GM12874 (cell line): Measurements from ENCODE around the gene CCDC107.

ENCODE experiments used
- TF ChIP-seq, protein P1 (sequence below): IDR thresholded peaks from 2 replicates; pipeline ENCODE4 v1.5.1; 2011; ENCODE audit warnings: low read depth, mild to moderate bottlenecking, control low read depth, low read length, moderate library complexity; ENCODE audit not compliant: insufficient read depth

Gene CCDC107

DNA sequence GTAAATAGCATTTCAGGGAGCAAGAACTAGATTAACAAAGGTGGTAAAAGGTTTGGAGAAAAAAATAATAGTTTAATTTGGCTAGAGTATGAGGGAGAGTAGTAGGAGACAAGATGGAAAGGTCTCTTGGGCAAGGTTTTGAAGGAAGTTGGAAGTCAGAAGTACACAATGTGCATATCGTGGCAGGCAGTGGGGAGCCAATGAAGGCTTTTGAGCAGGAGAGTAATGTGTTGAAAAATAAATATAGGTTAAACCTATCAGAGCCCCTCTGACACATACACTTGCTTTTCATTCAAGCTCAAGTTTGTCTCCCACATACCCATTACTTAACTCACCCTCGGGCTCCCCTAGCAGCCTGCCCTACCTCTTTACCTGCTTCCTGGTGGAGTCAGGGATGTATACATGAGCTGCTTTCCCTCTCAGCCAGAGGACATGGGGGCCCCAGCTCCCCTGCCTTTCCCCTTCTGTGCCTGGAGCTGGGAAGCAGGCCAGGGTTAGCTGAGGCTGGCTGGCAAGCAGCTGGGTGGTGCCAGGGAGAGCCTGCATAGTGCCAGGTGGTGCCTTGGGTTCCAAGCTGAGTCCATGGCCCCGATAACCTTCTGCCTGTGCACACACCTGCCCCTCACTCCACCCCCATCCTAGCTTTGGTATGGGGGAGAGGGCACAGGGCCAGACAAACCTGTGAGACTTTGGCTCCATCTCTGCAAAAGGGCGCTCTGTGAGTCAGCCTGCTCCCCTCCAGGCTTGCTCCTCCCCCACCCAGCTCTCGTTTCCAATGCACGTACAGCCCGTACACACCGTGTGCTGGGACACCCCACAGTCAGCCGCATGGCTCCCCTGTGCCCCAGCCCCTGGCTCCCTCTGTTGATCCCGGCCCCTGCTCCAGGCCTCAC is 15.3 kb downstream of the CCDC107 start, which contains the start of gene CA9:
Gene CA9 (plus strand): TSS at position 797 of the 893 bp plus-strand sequence. CDS start 32 bp downstream, at position 829.
- TF ChIP-seq, protein P1, sequence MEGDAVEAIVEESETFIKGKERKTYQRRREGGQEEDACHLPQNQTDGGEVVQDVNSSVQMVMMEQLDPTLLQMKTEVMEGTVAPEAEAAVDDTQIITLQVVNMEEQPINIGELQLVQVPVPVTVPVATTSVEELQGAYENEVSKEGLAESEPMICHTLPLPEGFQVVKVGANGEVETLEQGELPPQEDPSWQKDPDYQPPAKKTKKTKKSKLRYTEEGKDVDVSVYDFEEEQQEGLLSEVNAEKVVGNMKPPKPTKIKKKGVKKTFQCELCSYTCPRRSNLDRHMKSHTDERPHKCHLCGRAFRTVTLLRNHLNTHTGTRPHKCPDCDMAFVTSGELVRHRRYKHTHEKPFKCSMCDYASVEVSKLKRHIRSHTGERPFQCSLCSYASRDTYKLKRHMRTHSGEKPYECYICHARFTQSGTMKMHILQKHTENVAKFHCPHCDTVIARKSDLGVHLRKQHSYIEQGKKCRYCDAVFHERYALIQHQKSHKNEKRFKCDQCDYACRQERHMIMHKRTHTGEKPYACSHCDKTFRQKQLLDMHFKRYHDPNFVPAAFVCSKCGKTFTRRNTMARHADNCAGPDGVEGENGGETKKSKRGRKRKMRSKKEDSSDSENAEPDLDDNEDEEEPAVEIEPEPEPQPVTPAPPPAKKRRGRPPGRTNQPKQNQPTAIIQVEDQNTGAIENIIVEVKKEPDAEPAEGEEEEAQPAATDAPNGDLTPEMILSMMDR, result no peak

DNA sequence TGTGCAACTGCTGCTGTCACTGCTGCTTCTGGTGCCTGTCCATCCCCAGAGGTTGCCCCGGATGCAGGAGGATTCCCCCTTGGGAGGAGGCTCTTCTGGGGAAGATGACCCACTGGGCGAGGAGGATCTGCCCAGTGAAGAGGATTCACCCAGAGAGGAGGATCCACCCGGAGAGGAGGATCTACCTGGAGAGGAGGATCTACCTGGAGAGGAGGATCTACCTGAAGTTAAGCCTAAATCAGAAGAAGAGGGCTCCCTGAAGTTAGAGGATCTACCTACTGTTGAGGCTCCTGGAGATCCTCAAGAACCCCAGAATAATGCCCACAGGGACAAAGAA is 15.9 kb downstream of the CCDC107 start:
- TF ChIP-seq, protein P1, result no peak

DNA sequence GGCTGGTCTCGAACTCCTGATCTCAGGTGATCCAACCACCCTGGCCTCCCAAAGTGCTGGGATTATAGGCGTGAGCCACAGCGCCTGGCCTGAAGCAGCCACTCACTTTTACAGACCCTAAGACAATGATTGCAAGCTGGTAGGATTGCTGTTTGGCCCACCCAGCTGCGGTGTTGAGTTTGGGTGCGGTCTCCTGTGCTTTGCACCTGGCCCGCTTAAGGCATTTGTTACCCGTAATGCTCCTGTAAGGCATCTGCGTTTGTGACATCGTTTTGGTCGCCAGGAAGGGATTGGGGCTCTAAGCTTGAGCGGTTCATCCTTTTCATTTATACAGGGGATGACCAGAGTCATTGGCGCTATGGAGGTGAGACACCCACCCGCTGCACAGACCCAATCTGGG is 17.1 kb downstream of the CCDC107 start:
- TF ChIP-seq, protein P1, result no peak

DNA sequence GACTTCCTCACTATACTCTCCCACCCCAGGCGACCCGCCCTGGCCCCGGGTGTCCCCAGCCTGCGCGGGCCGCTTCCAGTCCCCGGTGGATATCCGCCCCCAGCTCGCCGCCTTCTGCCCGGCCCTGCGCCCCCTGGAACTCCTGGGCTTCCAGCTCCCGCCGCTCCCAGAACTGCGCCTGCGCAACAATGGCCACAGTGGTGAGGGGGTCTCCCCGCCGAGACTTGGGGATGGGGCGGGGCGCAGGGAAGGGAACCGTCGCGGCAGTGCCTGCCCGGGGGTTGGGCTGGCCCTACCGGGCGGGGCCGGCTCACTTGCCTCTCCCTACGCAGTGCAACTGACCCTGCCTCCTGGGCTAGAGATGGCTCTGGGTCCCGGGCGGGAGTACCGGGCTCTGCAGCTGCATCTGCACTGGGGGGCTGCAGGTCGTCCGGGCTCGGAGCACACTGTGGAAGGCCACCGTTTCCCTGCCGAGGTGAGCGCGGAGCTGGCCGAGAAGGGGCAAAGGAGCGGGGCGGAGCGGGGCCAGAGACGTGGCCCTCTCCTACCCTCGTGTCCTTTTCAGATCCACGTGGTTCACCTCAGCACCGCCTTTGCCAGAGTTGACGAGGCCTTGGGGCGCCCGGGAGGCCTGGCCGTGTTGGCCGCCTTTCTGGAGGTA is 17.8 kb downstream of the CCDC107 start:
- TF ChIP-seq, protein P1, result no peak

DNA sequence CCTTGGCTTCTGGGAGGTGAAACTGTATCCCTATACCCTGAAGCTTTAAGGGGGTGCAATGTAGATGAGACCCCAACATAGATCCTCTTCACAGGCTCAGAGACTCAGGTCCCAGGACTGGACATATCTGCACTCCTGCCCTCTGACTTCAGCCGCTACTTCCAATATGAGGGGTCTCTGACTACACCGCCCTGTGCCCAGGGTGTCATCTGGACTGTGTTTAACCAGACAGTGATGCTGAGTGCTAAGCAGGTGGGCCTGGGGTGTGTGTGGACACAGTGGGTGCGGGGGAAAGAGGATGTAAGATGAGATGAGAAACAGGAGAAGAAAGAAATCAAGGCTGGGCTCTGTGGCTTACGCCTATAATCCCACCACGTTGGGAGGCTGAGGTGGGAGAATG is 21.0 kb downstream of the CCDC107 start:
- TF ChIP-seq, protein P1, result no peak

GRCh38 chr9:35679766-35680330 is 21.8 kb downstream of the CCDC107 start:
- TF ChIP-seq, protein P1, result no peak

GRCh38 chr9:35680331-35681105 is 22.4 kb downstream of the CCDC107 start:
- TF ChIP-seq, protein P1, result no peak
